Activated B cell treated with CpG ODN at 0.5 μM for 24 hours (primary cell): ENCODE measurements around the gene COX5A. TPM values are rescaled to one million over a fixed set of nuclear protein-coding genes. Genes with fewer than 3 reads are reported as not detected.
A peak's percentile ranks its signal among the peaks of the same experiment; 100 is the strongest.

ENCODE experiments used
- ATAC-seq: fragments of 200-7000 bp; cut with Tn5 transposase; one replicate; pipeline ENCODE4 v1.10.0; 2021; ENCODE audit warnings: low read depth, mild to moderate bottlenecking, moderate library complexity
- CTCF ChIA-PET: fragments of 350-600 bp; sonication (Branson Sonifier 250); formaldehyde crosslinking; loops from one replicate; lab custom pipeline; 2021; ENCODE audit warnings: antibody characterized with exemption; lab: Charles Lee
- POLR2A ChIA-PET: fragments of 350-600 bp; sonication (Branson Sonifier 250); formaldehyde crosslinking; loops from one replicate; lab custom pipeline; 2021; ENCODE audit warnings: antibody characterized with exemption; lab: Charles Lee
- DNase-seq: peaks from one replicate; pipeline ENCODE4 v3.0.0; 2022
- H3K27ac Mint-ChIP-seq: one replicate; pipeline ENCODE4 v1.8.0; 2020; ENCODE audit warnings: mixed read lengths
- H3K27me3 Mint-ChIP-seq: one replicate; pipeline ENCODE4 v1.8.0; 2021; ENCODE audit warnings: mixed read lengths
- H3K36me3 Mint-ChIP-seq: one replicate; pipeline ENCODE4 v1.8.0; 2021; ENCODE audit warnings: low read depth, mixed read lengths
- H3K4me1 Mint-ChIP-seq: one replicate; pipeline ENCODE4 v1.8.0; 2021; ENCODE audit warnings: mixed read lengths
- H3K4me3 Mint-ChIP-seq: one replicate; pipeline ENCODE4 v1.8.0; 2020; ENCODE audit warnings: mild to moderate bottlenecking, mixed read lengths
- H3K9me3 Mint-ChIP-seq: one replicate; pipeline ENCODE4 v1.8.0; 2020; ENCODE audit warnings: mixed read lengths
- CTCF ChIP-seq: fragments of 200-600 bp; IDR thresholded peaks from one replicate; pipeline ENCODE4 v1.8.0; 2022; ENCODE audit warnings: antibody characterized with exemption, mild to moderate bottlenecking
- intact Hi-C: fragments of 100-400 bp; cut with micrococcal nuclease; formaldehyde crosslinking; loops from one replicate; pipeline ENCODE4 v1.15.1; 2024
- total RNA-seq: library from RNA; stranded (reverse); gene quantifications from 2 replicates; pipeline ENCODE4 v1.2.3, GENCODE V29; 2022

COX5A gene
- total RNA-seq, 1 donor from 2014 or later, result 150 TPM

GRCh38 chr15:74882528-74882927 lies 55.3 kb downstream of the COX5A start:
- no peak for TF ChIP-seq CTCF
- Mint-ChIP-seq H3K27me3 (no peaks in the 10 kb centered on the region), H3K27ac (no peak overlapping the region), H3K4me1 (peaks cover 8% of the 10 kb centered on the region), H3K36me3 (no peaks in the 10 kb centered on the region), H3K4me3 (no peak overlapping the region), H3K9me3 (no peaks in the 10 kb centered on the region)
- ChIA-PET CTCF (no interaction called here), POLR2A (interaction anchor here (1.1 kb wide), 1 partner anchor 10 kb away, joined by 11 read pairs; the partner anchor contains the start of gene SCAMP2)
- DNase-seq (no peak), ATAC-seq (no peak)
- intact Hi-C loops, result no loop called here

GRCh38 chr15:74878273-74878672 lies 59.6 kb downstream of the COX5A start:
- no peak for TF ChIP-seq CTCF
- H3K9me3 Mint-ChIP-seq, result no peaks in the 10 kb centered on the region
- CTCF ChIA-PET, result no interaction called here
- H3K4me1 Mint-ChIP-seq, result peaks cover 6% of the 10 kb centered on the region
- no peak for ATAC-seq
- POLR2A ChIA-PET, result interaction anchor here (0.7 kb wide), 1 partner anchor 816 kb away, joined by 3 read pairs; no protein-coding TSS in a partner anchor
- no peak for DNase-seq
- intact Hi-C loops, result no loop called here
- H3K36me3 Mint-ChIP-seq, result peaks cover 2% of the 10 kb centered on the region
- H3K27ac Mint-ChIP-seq, result no peak overlapping the region
- H3K27me3 Mint-ChIP-seq, result no peaks in the 10 kb centered on the region
- no peak overlapping the region for H3K4me3 Mint-ChIP-seq

GRCh38 chr15:74873756-74874424 lies 64.0 kb downstream of the COX5A start:
- POLR2A ChIA-PET, result interaction anchor here (0.5 to 2.6 kb wide), 18 partner anchors 16 to 766 kb away, joined by 3 to 17 read pairs (median 6); partner anchors contain the start of genes FAM219B, IMP3 and MPI
- H3K36me3 Mint-ChIP-seq, result peaks cover 26% of the 10 kb centered on the region
- no peak for ATAC-seq
- DNase-seq, result no peak
- TF ChIP-seq CTCF, result no peak
- H3K27ac Mint-ChIP-seq, result peak overlapping the region; percentile 92
- H3K27me3 Mint-ChIP-seq, result no peaks in the 10 kb centered on the region
- CTCF ChIA-PET, result interaction anchor here (0.9 kb wide), 1 partner anchor 27 kb away, joined by 7 read pairs; no protein-coding TSS in a partner anchor
- no peaks in the 10 kb centered on the region for H3K9me3 Mint-ChIP-seq
- intact Hi-C loops, result loop anchor here (1.0 to 2.0 kb wide), 7 partner anchors 16 to 333 kb away; partner anchors contain the start of genes ARID3B, CLK3, COX5A and FAM219B
- peaks cover 43% of the 10 kb centered on the region for H3K4me1 Mint-ChIP-seq
- peak overlapping the region; percentile 90 for H3K4me3 Mint-ChIP-seq

- POLR2A ChIA-PET, result interaction anchor here (0.5 to 2.6 kb wide), 16 partner anchors 10 to 767 kb away, joined by 3 to 17 read pairs (median 4); partner anchors contain the start of genes FAM219B, IMP3, MPI and SIN3A
- TF ChIP-seq CTCF, result no peak
- H3K4me1 Mint-ChIP-seq, result peaks cover 50% of the 10 kb centered on the region
These were observed 64.7 kb downstream of the COX5A start, which contains the start of gene SCAMP2 for GRCh38 chr15:74873036-74873755. TSS of gene SCAMP2 (minus strand) at chr15:74873365. CDS start at chr15:74873255, 110 bp downstream.

More at GRCh38 chr15:74873036-74873755, 64.7 kb downstream of the COX5A start, which contains the start of gene SCAMP2:
- DNase-seq (peak; percentile 90), ATAC-seq (peak; percentile 93)
- no peaks in the 10 kb centered on the region for H3K27me3 Mint-ChIP-seq
- H3K27ac Mint-ChIP-seq, result peak within 1 kb of the TSS; percentile 94
- peaks cover 31% of the 10 kb centered on the region for H3K36me3 Mint-ChIP-seq
- H3K9me3 Mint-ChIP-seq, result no peaks in the 10 kb centered on the region
- H3K4me3 Mint-ChIP-seq, result peak within 1 kb of the TSS; percentile 90
- CTCF ChIA-PET, result interaction anchor here (0.9 to 1.3 kb wide), 2 partner anchors 28 to 29 kb away, joined by 5 to 7 read pairs; no protein-coding TSS in a partner anchor
- intact Hi-C loops, result loop anchor here (1.0 to 2.0 kb wide), 7 partner anchors 17 to 332 kb away; partner anchors contain the start of genes ARID3B, CLK3, COX5A and FAM219B
